IPS-NIHi7 (cell line): ENCODE results near the gene NKD2.

Experiments
- DNase-seq: peaks from one replicate; pipeline ENCODE4 v3.0.0; 2012; ENCODE audit warnings: mixed read lengths; ENCODE audit errors: extremely low spot score

NKD2 gene

DNA sequence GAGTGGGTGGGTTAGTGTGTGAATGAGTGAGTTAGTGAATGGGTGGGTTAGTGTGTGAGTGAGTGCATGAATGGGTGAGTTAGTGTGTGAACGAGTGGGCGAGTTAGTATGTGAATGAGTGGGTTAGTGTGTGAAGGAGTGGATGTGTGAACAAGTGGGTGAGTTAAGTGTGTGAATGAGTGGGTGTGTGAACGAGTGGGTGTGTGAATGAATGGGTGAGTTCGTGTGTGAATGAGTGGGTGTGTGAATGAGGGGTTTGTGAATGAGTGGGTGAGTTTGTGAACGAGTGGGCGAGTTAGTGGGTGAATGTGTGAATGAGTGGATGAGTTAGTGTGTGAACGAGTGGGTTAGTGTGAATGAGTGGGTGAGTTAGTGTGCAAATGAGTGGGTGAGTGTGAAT lies 34.0 kb downstream of the NKD2 start:
- no peak for DNase-seq

DNA sequence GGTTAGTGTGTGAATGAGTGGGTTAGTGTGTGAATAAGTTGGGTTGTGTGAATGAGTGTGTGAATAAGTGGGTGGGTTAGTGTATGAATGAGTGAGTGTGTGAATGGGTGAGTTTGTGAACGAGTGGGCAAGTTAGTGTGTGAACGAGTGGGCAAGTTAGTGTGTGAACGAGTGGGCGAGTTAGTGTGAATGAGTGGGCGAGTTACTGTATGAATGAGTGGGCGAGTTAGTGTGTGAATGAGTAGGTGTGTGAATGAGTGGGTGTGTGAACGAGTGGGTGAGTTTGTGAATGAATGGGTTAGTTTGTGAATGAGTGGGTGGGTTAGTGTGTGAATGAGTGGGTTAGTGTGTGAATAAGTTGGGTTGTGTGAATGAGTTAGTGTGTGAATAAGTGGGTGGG lies 34.7 kb downstream of the NKD2 start:
- DNase-seq = no peak

DNA sequence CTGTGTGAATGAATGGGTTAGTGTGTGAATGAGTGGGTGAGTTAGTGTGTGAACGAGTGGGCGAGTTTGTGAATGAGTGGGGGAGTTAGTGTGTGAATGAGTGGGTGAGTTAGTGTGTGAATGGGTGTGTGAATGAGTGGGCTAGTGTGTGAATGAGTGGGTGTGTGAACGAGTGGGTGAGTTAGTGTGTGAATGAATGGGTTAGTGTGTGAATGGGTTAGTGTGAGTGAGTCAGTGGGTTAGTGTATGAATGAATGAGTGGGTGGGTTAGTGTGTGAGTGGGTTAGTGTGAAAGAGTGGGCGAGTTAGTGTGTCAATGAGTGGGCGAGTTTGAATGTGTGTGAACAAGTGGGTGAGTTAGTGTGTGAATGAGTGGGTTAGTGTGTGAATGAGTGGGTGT lies 35.5 kb downstream of the NKD2 start:
- DNase-seq = no peak

DNA sequence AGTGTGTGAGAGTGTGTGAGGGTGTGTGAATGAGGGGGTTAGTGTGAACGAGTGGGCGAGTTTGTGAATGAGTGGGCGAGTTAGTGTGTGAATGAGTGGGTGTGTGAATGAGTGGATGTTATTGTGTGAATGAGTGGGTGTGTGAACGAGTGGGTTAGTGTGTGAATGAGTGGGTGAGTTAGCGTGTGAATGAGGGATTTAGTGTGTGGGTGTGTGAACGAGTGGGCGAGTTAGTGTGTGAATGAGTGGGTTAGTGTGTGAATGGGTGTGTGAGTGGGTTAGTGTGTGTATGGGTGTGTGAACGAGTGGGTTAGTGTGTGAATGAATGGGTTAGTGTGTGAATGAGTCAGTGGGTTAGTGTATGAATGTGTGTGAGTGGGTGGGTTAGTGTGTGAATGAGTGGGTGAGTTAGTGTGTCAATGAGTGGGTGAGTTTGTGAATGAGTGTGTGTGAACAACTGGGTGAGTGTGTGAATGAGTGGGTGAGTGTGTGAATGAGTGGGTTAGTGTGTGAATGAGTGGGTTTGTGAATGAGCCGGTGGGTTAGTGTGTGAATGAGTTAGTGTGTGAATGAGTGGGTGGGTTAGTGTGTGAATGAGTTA lies 37.5 kb downstream of the NKD2 start:
- DNase-seq = no peak

DNA sequence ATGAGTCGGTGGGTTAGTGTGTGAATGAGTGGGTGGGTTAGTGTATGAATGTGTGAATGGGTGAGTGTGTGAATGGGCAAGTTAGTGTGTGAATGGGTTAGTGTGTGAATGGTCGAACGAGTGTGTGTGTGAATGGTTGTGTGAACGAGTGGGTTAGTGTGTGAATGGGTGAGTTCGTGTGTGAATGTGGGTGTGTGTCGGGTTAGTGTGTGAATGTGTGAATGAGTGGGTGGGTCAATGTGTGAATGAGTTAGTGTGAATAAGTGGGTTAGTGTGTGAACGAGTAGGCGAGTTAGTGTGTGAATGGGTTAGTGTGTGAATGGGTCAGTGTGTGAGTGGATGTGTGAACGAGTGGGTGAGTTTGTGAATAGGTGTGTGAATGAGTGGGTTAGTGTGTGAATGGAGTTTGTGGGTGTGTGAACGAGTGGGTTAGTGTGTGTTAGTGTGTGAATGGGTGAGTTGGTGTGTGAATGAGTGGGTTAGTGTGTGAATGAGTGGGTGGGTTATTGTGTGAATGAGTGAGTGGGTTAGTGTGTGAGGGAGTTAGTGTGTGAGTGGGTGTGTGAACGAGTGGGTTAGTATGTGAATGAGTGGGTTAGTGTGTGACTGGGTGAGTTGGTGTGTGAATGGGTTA lies 38.8 kb downstream of the NKD2 start:
- DNase-seq = no peak

DNA sequence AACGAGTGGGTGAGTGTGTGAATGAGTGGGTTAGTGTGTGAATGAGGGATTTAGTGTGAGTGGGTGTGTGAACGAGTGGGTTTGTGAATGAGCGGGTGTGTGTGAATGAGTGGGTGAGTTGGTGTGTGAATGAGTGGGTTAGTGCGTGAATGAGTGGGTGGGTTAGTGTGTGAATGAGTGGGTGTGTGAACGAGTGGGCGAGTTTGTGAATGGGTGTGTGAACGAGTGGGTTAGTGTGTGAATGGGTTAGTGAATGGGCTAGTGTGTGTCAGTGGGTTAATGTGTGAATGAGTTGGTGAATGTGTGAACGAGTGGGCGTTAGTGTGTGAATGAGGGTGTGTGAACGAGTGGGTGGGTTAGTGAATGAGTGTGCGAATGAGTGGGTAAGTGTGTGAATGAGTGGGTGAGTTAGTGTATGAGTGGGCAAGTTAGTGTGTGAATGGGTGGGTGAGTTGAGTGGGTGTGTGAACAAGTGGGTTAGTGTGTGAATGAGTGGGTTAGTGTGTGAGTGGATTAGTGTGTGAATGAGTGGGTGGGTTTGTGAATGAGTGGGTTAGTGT lies 39.6 kb downstream of the NKD2 start:
- no peak for DNase-seq

DNA sequence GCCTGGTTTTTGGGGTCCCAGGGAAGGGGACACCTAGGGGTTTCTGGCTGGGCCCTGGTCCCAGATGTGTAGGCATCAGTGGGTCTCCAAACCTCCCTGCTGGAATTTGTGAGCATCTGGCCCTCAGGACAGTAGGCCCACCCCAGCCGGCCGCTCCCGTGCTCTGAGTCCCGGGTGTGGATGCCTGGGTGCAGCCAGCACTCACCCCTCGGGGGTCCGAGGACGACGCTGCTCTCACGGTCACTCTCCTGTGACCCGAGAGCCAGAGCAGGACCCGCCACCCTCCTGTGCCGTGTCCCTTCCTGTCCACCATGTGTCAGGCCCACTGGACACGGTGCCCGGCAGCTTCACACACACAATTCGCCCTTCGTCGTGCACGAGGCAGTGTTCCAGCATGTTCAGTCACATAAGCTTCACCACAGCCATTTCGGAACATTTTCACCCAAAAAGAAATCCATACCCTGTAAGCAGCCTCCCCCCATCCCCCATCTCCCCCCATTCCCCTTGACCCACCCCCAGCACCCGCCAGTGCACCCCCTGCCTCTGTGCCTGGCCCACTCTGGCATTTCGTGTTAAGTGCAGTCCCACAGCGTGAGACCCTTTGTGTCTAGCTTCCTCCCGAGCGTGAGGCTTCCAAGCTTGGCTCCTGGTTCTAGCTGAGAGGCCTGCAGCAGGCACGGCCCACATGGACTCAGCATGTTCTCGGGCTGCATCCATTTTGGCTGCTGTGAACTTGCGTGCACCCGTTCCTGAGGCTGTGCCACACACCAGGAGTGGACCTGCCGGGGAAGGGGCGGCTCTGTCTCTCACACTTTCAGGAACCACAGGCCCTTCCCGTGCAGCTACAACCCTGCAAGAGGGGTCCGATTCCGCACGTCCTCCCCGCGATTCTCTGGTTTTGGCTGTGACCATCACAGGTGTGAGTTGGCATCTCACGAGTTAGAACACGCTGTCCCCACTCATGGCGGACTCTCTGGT lies 40.5 kb downstream of the NKD2 start:
- no peak for DNase-seq

DNA sequence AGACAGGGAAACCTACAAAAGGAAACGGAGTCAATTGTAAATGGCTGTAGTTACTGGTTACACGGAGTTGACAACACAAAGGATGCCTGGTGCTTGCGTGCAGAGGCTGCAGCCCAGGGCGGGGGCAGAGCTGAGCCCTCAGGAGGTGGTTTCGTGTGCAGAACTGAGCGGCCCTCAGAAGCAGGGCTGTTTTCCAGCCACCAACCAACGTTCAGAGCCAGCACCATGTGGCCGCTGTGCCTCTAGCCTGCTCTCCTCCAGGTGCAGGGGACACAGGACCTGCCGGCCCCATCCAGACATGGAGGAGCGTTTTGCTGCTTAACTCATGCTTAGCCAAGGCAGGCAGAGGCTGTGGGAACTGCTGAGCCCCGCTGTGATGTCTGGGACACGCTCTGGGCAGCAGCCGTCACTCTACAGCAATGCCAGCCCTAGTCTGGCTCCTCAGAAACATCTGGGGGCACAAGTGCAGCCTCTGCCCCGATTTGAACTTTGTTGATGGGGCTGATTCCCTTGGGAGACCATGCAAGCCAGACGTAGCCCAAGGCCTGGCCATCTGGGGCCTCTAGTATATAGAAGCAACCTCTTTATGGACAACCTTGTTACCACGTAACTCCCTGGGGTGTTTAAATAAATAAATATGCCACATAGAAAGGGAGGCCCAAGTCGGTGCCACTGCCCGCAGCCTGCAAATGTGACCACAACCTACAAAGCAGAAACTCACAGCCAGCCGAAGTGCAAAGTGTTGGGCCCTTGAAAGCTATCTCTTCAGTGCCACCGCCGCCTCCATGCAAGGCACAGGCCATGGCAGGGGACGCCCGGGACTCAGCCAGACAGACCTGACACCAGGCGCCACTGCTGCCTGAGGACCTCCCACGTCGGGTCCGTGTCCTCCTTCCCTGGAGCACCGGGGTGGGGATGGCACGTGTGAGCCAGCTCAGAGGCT lies 42.1 kb downstream of the NKD2 start:
- DNase-seq = no peak

DNA sequence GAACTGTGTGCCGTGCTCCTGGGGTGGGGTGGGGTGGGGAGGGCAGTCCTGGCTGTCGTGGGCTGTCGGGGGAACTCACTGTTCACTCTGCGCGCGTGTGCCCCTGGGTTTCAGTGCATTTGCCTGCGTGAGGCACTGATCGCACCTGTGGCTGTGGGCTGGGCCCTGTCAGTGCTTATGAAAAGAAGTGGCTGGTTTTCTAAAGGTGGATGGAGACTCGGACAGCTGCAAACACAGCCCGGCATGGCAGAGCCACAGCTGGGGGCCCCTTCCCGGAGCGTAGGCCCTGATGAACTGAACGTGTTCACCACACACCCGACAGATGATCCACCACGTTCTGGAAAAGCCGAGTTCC lies 42.7 kb downstream of the NKD2 start:
- no peak for DNase-seq

DNA sequence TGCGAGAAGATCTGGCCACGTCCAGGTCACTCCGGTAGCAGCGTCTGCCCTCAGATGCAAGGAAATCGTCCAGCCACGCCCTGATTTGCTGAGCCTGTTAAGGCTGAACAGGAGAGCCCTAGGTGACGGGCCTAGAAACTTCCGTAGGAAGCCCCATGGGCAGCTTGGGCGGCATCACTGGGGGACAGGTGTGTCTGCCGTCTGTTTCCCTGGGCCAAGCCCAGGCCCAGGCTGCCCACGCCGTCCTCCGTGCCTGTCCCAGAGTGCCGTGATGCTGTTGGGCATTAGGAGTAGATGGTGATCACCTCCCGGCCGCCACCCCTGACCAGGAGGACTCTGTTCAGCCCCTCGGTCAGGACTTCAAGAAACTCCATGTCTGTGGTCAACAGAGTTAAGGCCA lies 43.5 kb downstream of the NKD2 start:
- no peak for DNase-seq

DNA sequence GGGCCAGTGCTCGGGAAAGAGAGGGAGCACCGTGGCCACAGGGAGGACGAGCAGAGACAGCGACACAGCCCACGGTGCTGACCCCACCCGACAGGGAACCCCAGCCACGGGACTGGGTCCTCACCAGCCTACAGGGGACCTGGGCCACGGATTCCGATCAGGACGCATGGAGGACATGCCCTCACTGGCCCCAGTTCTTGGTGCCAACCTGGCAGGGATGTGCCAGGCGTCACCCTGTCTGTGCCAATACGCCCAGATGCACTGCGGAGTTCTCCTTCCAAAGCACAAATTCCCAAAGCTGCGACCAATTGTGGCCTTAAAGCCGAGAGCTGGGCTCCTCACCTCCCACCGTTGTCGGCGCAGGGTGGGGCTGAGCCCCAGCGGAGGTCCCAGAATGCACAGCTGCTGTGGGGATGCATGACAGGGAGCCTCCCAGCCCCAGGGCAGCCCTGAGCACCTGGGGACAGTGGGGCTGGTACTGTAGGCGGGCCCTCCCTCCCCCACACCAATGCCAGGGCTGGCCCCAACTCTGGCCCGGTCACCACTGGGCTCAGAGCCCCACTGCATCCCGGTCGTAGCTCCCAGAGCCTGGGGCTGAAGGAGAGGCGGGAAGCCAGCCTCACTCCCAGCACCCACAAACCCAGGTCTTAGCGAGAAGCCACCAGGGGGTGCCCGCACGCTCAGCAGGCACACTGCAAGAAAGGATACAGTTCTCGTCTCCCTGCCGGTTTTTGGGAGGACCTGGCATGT lies 44.2 kb downstream of the NKD2 start:
- no peak for DNase-seq

DNA sequence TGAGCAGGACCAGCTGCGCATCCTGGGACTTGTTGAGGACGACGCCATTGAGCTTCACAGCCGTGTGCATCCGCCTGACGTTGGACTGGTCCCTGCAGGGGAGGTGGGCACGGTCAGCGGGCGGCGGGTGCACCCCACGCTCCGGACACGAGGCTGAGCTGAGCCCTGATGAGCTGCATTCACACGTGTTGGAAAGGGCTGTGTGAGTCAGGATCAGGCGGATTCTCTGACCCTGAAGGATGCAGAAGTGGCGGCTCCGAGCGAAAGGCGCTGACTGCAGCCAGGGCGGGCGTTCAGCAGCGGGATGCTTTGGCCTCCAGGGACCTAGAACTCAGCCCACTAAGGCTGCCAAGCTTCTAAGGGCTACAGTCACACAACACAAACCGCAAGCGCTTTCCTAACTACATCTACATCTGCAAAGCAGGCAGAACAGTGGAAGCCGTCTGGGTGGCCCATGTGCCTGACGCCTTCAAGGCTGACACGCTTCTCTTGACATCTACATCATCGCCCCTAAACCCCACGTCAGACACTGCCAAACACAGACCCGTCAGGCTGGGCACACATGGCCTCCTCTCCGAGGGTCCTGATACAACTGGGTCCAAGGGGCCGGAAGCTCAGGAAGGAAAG lies 44.9 kb downstream of the NKD2 start:
- DNase-seq = no peak

DNA sequence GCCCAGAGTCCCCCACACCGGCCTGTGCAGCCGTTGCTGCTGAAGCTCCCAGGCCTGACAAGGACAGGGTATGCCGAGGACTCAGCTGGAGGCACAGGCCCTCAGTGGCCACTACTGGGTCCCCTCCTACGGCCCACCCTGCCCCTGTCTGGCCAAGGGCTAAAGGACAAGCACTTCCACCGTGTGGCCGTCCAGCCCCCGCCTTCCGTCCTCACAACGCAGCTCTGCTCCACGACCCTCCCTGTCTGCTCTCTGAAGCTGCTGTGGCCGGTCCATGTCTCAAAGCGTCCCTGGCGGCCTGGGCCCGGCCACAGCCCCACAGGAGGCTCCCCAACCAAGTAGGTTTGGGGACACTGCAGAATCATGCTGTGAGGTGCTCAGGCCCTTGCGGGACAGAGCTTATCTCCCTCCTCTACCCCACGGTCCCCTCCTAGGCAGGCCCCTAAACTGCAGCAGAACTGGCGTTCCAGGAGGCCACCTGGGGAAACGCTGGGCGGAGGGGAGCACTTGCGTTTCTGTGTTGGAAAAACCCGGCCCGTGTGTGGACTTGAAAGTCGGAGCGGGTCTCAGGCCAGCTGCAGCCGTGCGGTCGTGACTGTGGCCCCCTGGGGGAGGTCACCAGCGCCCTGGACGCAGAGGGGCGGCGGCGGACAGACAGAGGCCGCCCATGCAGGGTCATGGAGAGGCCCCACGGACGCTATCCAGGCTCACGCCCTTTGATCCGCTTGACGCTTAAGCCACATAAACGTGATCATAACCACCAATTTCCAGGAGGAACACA lies 45.6 kb downstream of the NKD2 start:
- no peak for DNase-seq

DNA sequence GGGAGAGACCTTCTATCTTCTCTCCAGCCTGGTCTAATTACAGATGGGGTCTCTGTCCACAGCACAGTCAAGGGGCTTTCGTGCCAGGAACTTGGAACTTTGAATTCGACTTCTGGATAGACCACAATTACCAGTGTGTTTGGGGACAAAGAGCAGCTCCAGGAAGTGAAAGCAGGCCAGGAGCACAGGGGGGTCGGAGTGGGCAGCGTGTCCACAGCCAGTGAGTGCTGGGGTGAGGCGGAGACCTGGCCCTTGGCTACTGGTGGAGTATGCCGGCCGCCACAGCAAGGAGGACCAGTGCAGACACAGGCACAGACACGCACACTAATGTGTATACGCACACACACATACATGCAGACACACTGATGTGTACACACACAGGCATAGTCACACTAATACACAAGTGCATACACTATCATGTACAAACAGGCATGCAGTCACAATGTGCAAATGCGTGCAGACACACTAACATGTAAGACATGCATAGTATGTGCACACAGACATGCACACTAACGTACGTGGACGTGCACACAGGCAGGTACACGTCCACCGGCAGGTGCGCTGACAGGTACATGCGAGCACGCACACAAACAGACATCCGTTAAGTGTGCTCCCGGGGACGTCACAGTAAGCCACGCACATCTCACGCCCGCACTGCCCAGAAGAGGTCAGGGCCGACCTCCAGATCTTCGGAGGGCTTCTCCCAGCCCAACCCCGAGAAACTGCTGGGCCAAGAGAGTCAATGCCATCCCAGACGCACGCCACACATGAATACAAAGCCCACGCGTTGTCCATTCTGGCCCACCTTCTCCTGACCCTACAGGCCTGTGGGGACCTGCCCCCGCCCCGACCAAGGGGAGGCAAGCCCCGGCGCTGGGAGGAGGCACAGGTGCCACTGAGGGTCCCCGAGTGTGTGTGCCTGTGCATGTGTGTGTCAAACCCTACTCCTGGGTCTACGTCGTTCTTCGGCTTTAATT lies 46.5 kb downstream of the NKD2 start:
- DNase-seq = no peak

DNA sequence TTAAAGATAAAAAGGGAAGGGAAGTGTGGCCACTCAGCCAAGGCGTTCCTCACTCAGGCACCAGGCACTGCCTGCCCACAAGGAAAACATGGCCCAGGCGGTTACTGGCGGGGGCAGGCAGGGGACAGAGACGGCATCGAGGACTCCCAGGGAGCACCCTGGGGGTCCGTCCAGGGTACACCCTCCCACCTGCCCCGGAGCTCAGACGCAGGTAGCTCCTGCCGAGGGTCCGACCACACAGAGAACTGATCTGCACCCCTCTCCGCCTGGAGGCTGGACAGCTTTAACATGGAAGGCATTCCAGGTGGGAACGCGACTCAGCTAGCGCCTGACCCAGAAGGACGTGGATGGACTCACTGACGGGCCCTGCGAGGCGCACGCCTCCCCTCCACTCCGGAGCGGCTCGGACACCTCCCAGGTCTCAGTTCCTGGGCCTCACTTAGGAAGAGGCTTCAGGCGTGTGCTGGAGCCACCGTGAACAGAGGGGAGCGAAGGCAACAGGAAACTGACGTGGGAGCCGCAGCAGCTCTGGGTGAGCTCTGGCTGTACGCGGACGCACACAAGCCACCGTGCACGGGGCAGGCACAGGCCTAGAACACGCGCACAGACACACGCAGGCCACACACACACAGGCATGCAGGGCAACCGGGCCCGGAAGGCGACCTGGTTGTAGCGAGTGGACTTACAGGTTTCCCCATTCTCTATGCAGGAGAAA lies 47.5 kb downstream of the NKD2 start:
- no peak for DNase-seq

DNA sequence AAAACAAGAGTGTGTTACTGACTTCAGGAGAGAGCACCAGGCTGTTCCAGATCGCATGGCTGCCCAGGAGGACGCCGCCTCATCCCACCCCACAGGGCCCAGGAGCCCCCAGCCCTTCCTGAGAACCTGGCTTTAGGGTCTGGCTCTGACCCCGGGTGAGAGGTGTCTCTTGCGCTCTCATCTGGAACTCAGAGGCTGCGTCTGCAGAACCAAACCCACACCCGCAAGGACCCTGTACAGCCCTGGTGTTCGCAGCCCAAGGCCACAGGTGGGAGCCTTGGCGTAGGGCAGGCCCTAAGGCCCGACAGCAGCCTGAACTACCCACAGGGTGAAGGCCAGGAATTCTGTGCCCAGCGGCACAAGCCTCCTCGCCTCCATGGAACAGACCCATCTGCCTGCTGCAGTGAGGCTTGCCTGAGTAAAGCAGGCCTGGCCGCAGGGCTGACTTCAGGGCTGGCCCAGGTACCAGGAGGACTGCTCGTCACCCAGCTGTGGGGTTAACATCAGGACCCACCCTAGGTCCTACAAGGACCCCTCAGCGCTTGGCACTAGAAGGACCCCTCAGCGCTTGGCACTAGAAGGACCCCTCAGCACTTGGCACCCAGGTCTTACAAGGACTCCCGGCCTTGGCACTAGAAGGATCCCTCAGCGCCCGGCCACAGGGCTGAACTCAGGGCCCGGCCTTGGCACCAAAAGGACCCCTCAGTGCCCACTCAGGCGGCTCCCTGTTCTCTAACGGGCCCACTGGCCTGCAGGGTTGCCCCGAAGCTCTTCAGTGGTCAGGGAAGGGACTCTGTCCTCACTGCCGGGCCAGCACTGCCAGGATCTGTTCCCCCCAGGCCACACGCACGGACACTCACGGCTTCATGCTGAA lies 48.2 kb downstream of the NKD2 start:
- DNase-seq = no peak
